ENCODE measurements around the gene TPCN2.
"Not testable (repeated sequence)": the region's sequence is repeated elsewhere in the genome, so short reads cannot be mapped to it uniquely, and the experiment has no call there.

TPCN2 gene

GRCh38 chr11:69132301-69132670 is 83.6 kb downstream of the TPCN2 start:
- Histone ChIP-seq H3K4me3 (no peak overlapping the region), H3K36me3 (ENCODE audit: insufficient read depth, low read length) (peaks cover 14% of the 10 kb centered on the region; the same call in 1 of the 2 replicates), H3K9ac (ENCODE audit: insufficient read length) (no peak overlapping the region), H3K27ac (peak overlapping the region; percentile 99), H3K9me3 (ENCODE audit: low read depth, low read length) (peaks cover 19% of the 10 kb centered on the region; the same call in 1 of the 2 replicates)
- no peak for DNase-seq (ENCODE audit: low read depth, low spot score)
- TF ChIP-seq FOXP2 (optimal IDR thresholded peaks at IDR 0.05; ENCODE audit: control extremely low read depth, extremely low read length, insufficient read depth) (no peak), POLR2AphosphoS5 (IDR thresholded peaks at IDR 0.05; ENCODE audit: borderline replicate concordance, low read depth, low read length) (no peak)

GRCh38 chr11:69133251-69133650 is 84.5 kb downstream of the TPCN2 start:
- no peak for DNase-seq (ENCODE audit: low read depth, low spot score)
- Histone ChIP-seq H3K9ac (ENCODE audit: insufficient read length) (no peak overlapping the region), H3K27ac (no peak overlapping the region), H3K9me3 (ENCODE audit: low read depth, low read length) (peaks cover 12% of the 10 kb centered on the region; the same call in 1 of the 2 replicates), H3K4me3 (no peak overlapping the region), H3K36me3 (ENCODE audit: insufficient read depth, low read length) (peaks cover 8% of the 10 kb centered on the region; the same call in 1 of the 2 replicates)
- TF ChIP-seq POLR2AphosphoS5 (IDR thresholded peaks at IDR 0.05; ENCODE audit: borderline replicate concordance, low read depth, low read length) (no peak), FOXP2 (optimal IDR thresholded peaks at IDR 0.05; ENCODE audit: control extremely low read depth, extremely low read length, insufficient read depth) (no peak), EZH2 (IDR thresholded peaks at IDR 0.05) (no peak)

- not testable (repeated sequence) for H3K9ac ChIP-seq (ENCODE audit: insufficient read length); H3K27ac ChIP-seq; H3K36me3 ChIP-seq (ENCODE audit: insufficient read depth, low read length); DNase-seq (ENCODE audit: low read depth, low spot score); H3K4me3 ChIP-seq
- peaks cover 11% of the 10 kb centered on the region; the same call in 1 of the 2 replicates for H3K9me3 ChIP-seq (ENCODE audit: low read depth, low read length)
These were observed 85.5 kb downstream of the TPCN2 start for GRCh38 chr11:69134182-69134581.

GRCh38 chr11:69134957-69135356 is 86.2 kb downstream of the TPCN2 start:
- Histone ChIP-seq H3K36me3 (ENCODE audit: insufficient read depth, low read length) (peaks cover 8% of the 10 kb centered on the region; the same call in 1 of the 2 replicates), H3K4me3 (no peak overlapping the region), H3K27ac (no peak overlapping the region), H3K9ac (ENCODE audit: insufficient read length) (no peak overlapping the region), H3K9me3 (ENCODE audit: low read depth, low read length) (peaks cover 11% of the 10 kb centered on the region; the same call in 1 of the 2 replicates)
- TF ChIP-seq FOXP2 (optimal IDR thresholded peaks at IDR 0.05; ENCODE audit: control extremely low read depth, extremely low read length, insufficient read depth): no peak
- TF ChIP-seq EZH2 (IDR thresholded peaks at IDR 0.05): no peak
- no peak for TF ChIP-seq POLR2AphosphoS5 (IDR thresholded peaks at IDR 0.05; ENCODE audit: borderline replicate concordance, low read depth, low read length)
- DNase-seq (ENCODE audit: low read depth, low spot score): no peak

- no peak overlapping the region for H3K27ac ChIP-seq
- H3K9ac ChIP-seq (ENCODE audit: insufficient read length): no peak overlapping the region
- DNase-seq (ENCODE audit: low read depth, low spot score): no peak
- H3K9me3 ChIP-seq (ENCODE audit: low read depth, low read length): peaks cover 11% of the 10 kb centered on the region; the same call in 1 of the 2 replicates
- H3K4me3 ChIP-seq: no peak overlapping the region
- TF ChIP-seq FOXP2 (optimal IDR thresholded peaks at IDR 0.05; ENCODE audit: control extremely low read depth, extremely low read length, insufficient read depth): no peak
- peaks cover 8% of the 10 kb centered on the region; the same call in 1 of the 2 replicates for H3K36me3 ChIP-seq (ENCODE audit: insufficient read depth, low read length)
These were observed 87.0 kb downstream of the TPCN2 start for GRCh38 chr11:69135420-69136363.

- H3K4me3 ChIP-seq: no peak overlapping the region
- H3K27ac ChIP-seq: no peak overlapping the region
- no peak for DNase-seq (ENCODE audit: low read depth, low spot score)
- no peak for TF ChIP-seq FOXP2 (optimal IDR thresholded peaks at IDR 0.05; ENCODE audit: control extremely low read depth, extremely low read length, insufficient read depth)
- TF ChIP-seq EZH2 (IDR thresholded peaks at IDR 0.05): no peak
- no peak for TF ChIP-seq POLR2AphosphoS5 (IDR thresholded peaks at IDR 0.05; ENCODE audit: borderline replicate concordance, low read depth, low read length)
- no peak overlapping the region for H3K9ac ChIP-seq (ENCODE audit: insufficient read length)
- peaks cover 11% of the 10 kb centered on the region; the same call in 1 of the 2 replicates for H3K9me3 ChIP-seq (ENCODE audit: low read depth, low read length)
- H3K36me3 ChIP-seq (ENCODE audit: insufficient read depth, low read length): peaks cover 8% of the 10 kb centered on the region; the same call in 1 of the 2 replicates
These were observed 87.7 kb downstream of the TPCN2 start for GRCh38 chr11:69136471-69136870.

- DNase-seq (ENCODE audit: low read depth, low spot score): no peak
- peaks cover 11% of the 10 kb centered on the region; the same call in 1 of the 2 replicates for H3K9me3 ChIP-seq (ENCODE audit: low read depth, low read length)
- no peak overlapping the region for H3K9ac ChIP-seq (ENCODE audit: insufficient read length)
- peaks cover 8% of the 10 kb centered on the region; the same call in 1 of the 2 replicates for H3K36me3 ChIP-seq (ENCODE audit: insufficient read depth, low read length)
- H3K4me3 ChIP-seq: no peak overlapping the region
- TF ChIP-seq POLR2AphosphoS5 (IDR thresholded peaks at IDR 0.05; ENCODE audit: borderline replicate concordance, low read depth, low read length) (no peak), FOXP2 (optimal IDR thresholded peaks at IDR 0.05; ENCODE audit: control extremely low read depth, extremely low read length, insufficient read depth) (no peak), EZH2 (IDR thresholded peaks at IDR 0.05) (no peak)
- no peak overlapping the region for H3K27ac ChIP-seq
These were observed 88.6 kb downstream of the TPCN2 start for GRCh38 chr11:69137151-69137844.

- Histone ChIP-seq H3K36me3 (ENCODE audit: insufficient read depth, low read length) (peaks cover 1% of the 10 kb centered on the region; the same call in 1 of the 2 replicates), H3K27ac (no peak overlapping the region), H3K9me3 (ENCODE audit: low read depth, low read length) (peaks cover 7% of the 10 kb centered on the region; the same call in 1 of the 2 replicates), H3K4me3 (no peak overlapping the region), H3K9ac (ENCODE audit: insufficient read length) (no peak overlapping the region)
- TF ChIP-seq POLR2AphosphoS5 (IDR thresholded peaks at IDR 0.05; ENCODE audit: borderline replicate concordance, low read depth, low read length) (no peak), EZH2 (IDR thresholded peaks at IDR 0.05) (no peak), FOXP2 (optimal IDR thresholded peaks at IDR 0.05; ENCODE audit: control extremely low read depth, extremely low read length, insufficient read depth) (no peak)
- DNase-seq (ENCODE audit: low read depth, low spot score): no peak
These were observed 89.5 kb downstream of the TPCN2 start for GRCh38 chr11:69138265-69138664.

GRCh38 chr11:69140161-69140560 is 91.4 kb downstream of the TPCN2 start:
- not testable (repeated sequence) for DNase-seq (ENCODE audit: low read depth, low spot score); H3K9me3 ChIP-seq (ENCODE audit: low read depth, low read length); H3K4me3 ChIP-seq; H3K36me3 ChIP-seq (ENCODE audit: insufficient read depth, low read length); H3K27ac ChIP-seq; H3K9ac ChIP-seq (ENCODE audit: insufficient read length)
